H1 (cell line): ENCODE data around the gene RELL2. TPM values are rescaled to one million over a fixed set of nuclear protein-coding genes. Genes with fewer than 3 reads are reported as not detected.

Experiments
- CTCF ChIA-PET: fragments of 300-600 bp; sonication (Branson Sonifier 250); formaldehyde crosslinking; loops from one replicate; lab custom pipeline; 2021; ENCODE audit not compliant: partially characterized antibody; lab: Charles Lee
- POLR2A ChIA-PET: fragments of 300-600 bp; sonication (Branson Sonifier 250); formaldehyde crosslinking; loops from one replicate; lab custom pipeline; 2021; ENCODE audit warnings: inconsistent platforms; ENCODE audit not compliant: partially characterized antibody; lab: Charles Lee
- DNase-seq, 2 experiments: peaks; one replicate each; pipeline versions ENCODE4 v3.0.0 to v3.0.0-alpha.2; 2010 to 2022; ENCODE audit warnings: low spot score in 2 of 2, low read depth in 1 of 2, mixed read lengths in 1 of 2
- FAIRE-seq: peaks from 2 replicates; lab custom pipeline; 2011; peaks lifted over from hg19 to GRCh38; lab: Jason Lieb, UNC
- H2AFZ ChIP-seq: 2 replicates; pipeline ENCODE4 v1.8.1; 2012; ENCODE audit warnings: low read length, inconsistent platforms
- H2AK5ac ChIP-seq: 2 replicates; pipeline ENCODE4 v1.6.1; 2013; ENCODE audit warnings: low read depth, low read length
- H2BK120ac ChIP-seq: replicated peaks from 2 replicates; pipeline ENCODE3; 2013; ENCODE audit warnings: low read depth, low read length, inconsistent platforms
- H2BK12ac ChIP-seq: 2 replicates; pipeline ENCODE4 v1.6.1; 2013; ENCODE audit warnings: low read depth, low read length
- H2BK15ac ChIP-seq: 2 replicates; pipeline ENCODE4 v1.6.1; 2013; ENCODE audit warnings: low read length
- H2BK20ac ChIP-seq: 2 replicates; pipeline ENCODE4 v1.6.1; 2013; ENCODE audit warnings: low read length
- H2BK5ac ChIP-seq: 2 replicates; pipeline ENCODE4 v1.6.1; 2013; ENCODE audit warnings: low read depth, low read length
- H3K14ac ChIP-seq: 2 replicates; pipeline ENCODE4 v1.6.1; 2013; ENCODE audit warnings: inconsistent platforms; ENCODE audit not compliant: insufficient read length
- H3K18ac ChIP-seq: 2 replicates; pipeline ENCODE4 v1.6.1; 2013; ENCODE audit warnings: low read length; ENCODE audit errors: extremely low read depth
- H3K23ac ChIP-seq: 2 replicates; pipeline ENCODE4 v1.6.1; 2013; ENCODE audit warnings: inconsistent platforms; ENCODE audit not compliant: insufficient read length
- H3K23me2 ChIP-seq: 2 replicates; pipeline ENCODE4 v1.6.1; 2013; ENCODE audit warnings: low read depth, low read length
- H3K27ac ChIP-seq: 2 replicates; pipeline ENCODE4 v1.6.1; 2011; ENCODE audit warnings: low read depth, low read length, inconsistent platforms
- H3K27me3 ChIP-seq, 4 experiments: replicated peaks in 1 of 4; 1 replicate in 1 of 4; 2 replicates in 3 of 4; pipeline versions ENCODE4 v1.6.1 to v1.8.1; 2011 to 2013; ENCODE audit warnings: low read length in 3 of 4, mild to moderate bottlenecking in 3 of 4, inconsistent platforms in 2 of 4, mixed read lengths in 2 of 4, moderate library complexity in 1 of 4; ENCODE audit not compliant: control insufficient read depth in 3 of 4, insufficient read depth in 3 of 4; ENCODE audit errors: extremely low read depth in 1 of 4
- H3K36me3 ChIP-seq, 4 experiments: 2 replicates each; pipeline versions ENCODE4 v1.6.1 to v1.8.1; 2011 to 2013; ENCODE audit warnings: mild to moderate bottlenecking in 4 of 4, low read length in 3 of 4, moderate library complexity in 2 of 4, control low read depth in 1 of 4, inconsistent platforms in 1 of 4; ENCODE audit not compliant: insufficient read depth in 4 of 4, control insufficient read depth in 2 of 4
- H3K4ac ChIP-seq: replicated peaks from 2 replicates; pipeline ENCODE3; 2013; ENCODE audit warnings: low read length, low read depth, mixed read lengths, inconsistent platforms; ENCODE audit not compliant: insufficient read length
- H3K4me1 ChIP-seq, 4 experiments: replicated peaks in 1 of 4; 1 replicate in 1 of 4; 2 replicates in 3 of 4; pipeline versions ENCODE4 v1.6.1 to v1.8.1; 2011 to 2013; ENCODE audit warnings: low read length in 3 of 4, inconsistent platforms in 2 of 4, mixed read lengths in 1 of 4; ENCODE audit not compliant: insufficient read depth in 4 of 4, control insufficient read depth in 3 of 4
- H3K4me2 ChIP-seq, 2 experiments: 2 replicates each; pipeline versions ENCODE4 v1.6.1 to v1.8.1; 2011 to 2013; ENCODE audit warnings: low read depth in 2 of 2, low read length in 2 of 2, control low read depth in 1 of 2, inconsistent platforms in 1 of 2, mild to moderate bottlenecking in 1 of 2; ENCODE audit not compliant: insufficient read depth in 1 of 2
- H3K4me3 ChIP-seq, 4 experiments: fragments of 200-600, 300-600 bp in 1 of 4; sonication (generic), shearing (Covaris generic), sonication (Bioruptor Twin) in 1 of 4; 2 replicates each; pipeline versions ENCODE4 v1.5.1 to v1.8.1; 2011 to 2016; ENCODE audit warnings: low read length in 4 of 4, low read depth in 3 of 4, control low read depth in 2 of 4, inconsistent platforms in 2 of 4, mild to moderate bottlenecking in 2 of 4, mixed read lengths in 1 of 4, moderate library complexity in 1 of 4; ENCODE audit not compliant: insufficient read depth in 2 of 4; ENCODE audit errors: extremely low read depth in 1 of 4
- H3K56ac ChIP-seq: replicated peaks from 2 replicates; pipeline ENCODE3; 2013; ENCODE audit warnings: low read depth, mild to moderate bottlenecking, mixed read lengths, low read length, inconsistent platforms; ENCODE audit not compliant: insufficient read length
- H3K79me1 ChIP-seq: 2 replicates; pipeline ENCODE4 v1.6.1; 2013; ENCODE audit warnings: low read depth, low read length, control low read depth
- H3K79me2 ChIP-seq, 2 experiments: 2 replicates each; pipeline versions ENCODE4 v1.6.1 to v1.8.1; 2012 to 2013; ENCODE audit warnings: low read length in 2 of 2, mild to moderate bottlenecking in 2 of 2, inconsistent platforms in 1 of 2; ENCODE audit not compliant: insufficient read depth in 2 of 2, control insufficient read depth in 1 of 2
- H3K9ac ChIP-seq, 4 experiments: replicated peaks in 1 of 4; 1 replicate in 1 of 4; 2 replicates in 3 of 4; pipeline versions ENCODE4 v1.6.1 to v1.8.1; 2011 to 2013; ENCODE audit warnings: low read depth in 3 of 4, low read length in 3 of 4, control low read depth in 2 of 4, mild to moderate bottlenecking in 2 of 4, moderate library complexity in 2 of 4, inconsistent platforms in 1 of 4; ENCODE audit errors: extremely low read depth in 1 of 4
- H3K9me3 ChIP-seq, 2 experiments: 2 replicates each; pipeline versions ENCODE4 v1.6.1 to v1.8.1; 2012 to 2013; ENCODE audit warnings: mild to moderate bottlenecking in 2 of 2, moderate library complexity in 2 of 2, control low read depth in 1 of 2, inconsistent platforms in 1 of 2, low read depth in 1 of 2, low read length in 1 of 2, mixed read lengths in 1 of 2; ENCODE audit not compliant: insufficient read depth in 2 of 2
- H4K20me1 ChIP-seq, 2 experiments: replicated peaks in 1 of 2; 2 replicates each; pipeline versions ENCODE3 to v1.8.1; 2011 to 2013; ENCODE audit warnings: inconsistent platforms in 2 of 2, low read length in 2 of 2, mild to moderate bottlenecking in 1 of 2; ENCODE audit not compliant: insufficient read depth in 2 of 2, control insufficient read depth in 1 of 2
- H4K5ac ChIP-seq: 2 replicates; pipeline ENCODE4 v1.6.1; 2013; ENCODE audit warnings: low read length, low read depth, mixed read lengths, inconsistent platforms; ENCODE audit not compliant: insufficient read length
- H4K8ac ChIP-seq: 2 replicates; pipeline ENCODE4 v1.8.0; 2013; ENCODE audit warnings: mild to moderate bottlenecking, moderate library complexity, low read length, inconsistent platforms; ENCODE audit not compliant: insufficient read depth; ENCODE audit errors: extremely low read depth
- H4K91ac ChIP-seq: replicated peaks from 2 replicates; pipeline ENCODE3; 2013; ENCODE audit warnings: low read length, mixed read lengths, inconsistent platforms; ENCODE audit not compliant: insufficient read length
- ATF2 ChIP-seq: IDR thresholded peaks from 2 replicates; pipeline ENCODE4 v1.6.1; 2012; ENCODE audit warnings: low read length, inconsistent platforms
- BCL11A ChIP-seq, 2 experiments: IDR thresholded peaks; one replicate each; pipeline ENCODE4 v1.6.1; 2011; ENCODE audit warnings: low read depth in 2 of 2, low read length in 2 of 2, mild to moderate bottlenecking in 2 of 2
- CBX8 ChIP-seq: fragments of 300-800, 300-1000 bp; sonication (generic); IDR thresholded peaks from 2 replicates; pipeline ENCODE4 v1.7.1; 2016; ENCODE audit warnings: low read depth, low read length, borderline replicate concordance
- CHD1 ChIP-seq: IDR thresholded peaks from 2 replicates; pipeline ENCODE4 v1.6.1; 2012; ENCODE audit warnings: low read depth, low read length, improper control_type of control experiment
- EZH2 ChIP-seq: fragments of 200-600 bp; sonication (generic); IDR thresholded peaks from 2 replicates; pipeline ENCODE4 v1.7.1; 2012; ENCODE audit warnings: low read depth, mild to moderate bottlenecking, moderate library complexity, low read length, inconsistent platforms; ENCODE audit not compliant: severe bottlenecking
- MAX ChIP-seq: IDR thresholded peaks from 2 replicates; pipeline ENCODE4 v1.6.1; 2012; ENCODE audit warnings: inconsistent platforms
- POLR2AphosphoS5 ChIP-seq: IDR thresholded peaks from 2 replicates; pipeline ENCODE4 v1.6.1; 2011; ENCODE audit warnings: low read depth, low read length
- SIRT6 ChIP-seq: IDR thresholded peaks from one replicate; pipeline ENCODE4 v1.7.1; 2012; ENCODE audit warnings: low read length, inconsistent platforms
- SIX5 ChIP-seq: IDR thresholded peaks from 2 replicates; pipeline ENCODE4 v1.6.1; 2011; ENCODE audit warnings: mild to moderate bottlenecking, low read depth, low read length
- SP1 ChIP-seq: IDR thresholded peaks from 2 replicates; pipeline ENCODE4 v1.6.1; 2011; ENCODE audit warnings: low read depth, low read length
- USF2 ChIP-seq: IDR thresholded peaks from 2 replicates; pipeline ENCODE4 v1.6.1; 2011; ENCODE audit warnings: low read length, improper control_type of control experiment
- polyA plus RNA-seq, 7 experiments: library from polyadenylated mRNA; depleted of rRNA in 3 of 7; stranded (reverse) in 5 of 7; unstranded in 2 of 7; fragments of >200 nt in 5 of 7; fragments of 200-250 nt in 2 of 7; gene quantifications; 1 replicate in 5 of 7; 2 replicates in 1 of 7; 4 replicates in 1 of 7; pipeline versions ENCODE4 v1.2.1 to v1.2.3, GENCODE V29; 2011 to 2013; ENCODE audit warnings: missing spikeins in 2 of 7, mixed read lengths in 2 of 7
- total RNA-seq: library from RNA; stranded (reverse); fragmentation: NEBNext Ultra II Directional; extraction: Animal tissue kit (Norgen Biotek cat#: 25700); gene quantifications from 2 replicates; pipeline ENCODE4 v1.2.1, GENCODE V29; 2021

RELL2 gene
- total and polyA plus RNA-seq, 2 of the 8 experiments (the other 6 are each of a cell fraction or from before 2014, with no cell fraction given) = 18.6 to 23.7 TPM

- no peak overlapping the region for H2AFZ ChIP-seq
- H3K9ac ChIP-seq = no peak overlapping the region
- no peak overlapping the region for H3K18ac ChIP-seq
- H3K79me2 ChIP-seq = peaks cover 0 to 6% of the 10 kb centered on the region in 2 experiments; a peak in 1 of 4 replicates
- no peaks in the 10 kb centered on the region; the same call in 1 of the 2 replicates for H3K79me1 ChIP-seq
- ChIA-PET POLR2A (interaction anchor here (0.7 to 3.8 kb wide), 13 partner anchors 8 to 286 kb away, joined by 3 to 18 read pairs (median 4); partner anchors contain the start of genes HDAC3 and RELL2), CTCF (interaction anchor here (0.6 to 4.0 kb wide), 20 partner anchors 9 to 285 kb away, joined by 3 to 28 read pairs (median 4); partner anchors contain the start of genes PCDH1 and RNF14)
- no peak overlapping the region for H2AK5ac ChIP-seq
- no peaks in the 10 kb centered on the region for H3K27me3 ChIP-seq
- H3K9me3 ChIP-seq = no peaks in the 10 kb centered on the region
- H4K8ac ChIP-seq = no peak overlapping the region
- no peak overlapping the region for H3K14ac ChIP-seq
- no peak for FAIRE-seq
- H3K56ac ChIP-seq = no peak overlapping the region
- H4K20me1 ChIP-seq = no peaks in the 10 kb centered on the region
- H3K23me2 ChIP-seq = peaks cover 15% of the 10 kb centered on the region
- no peak overlapping the region for H4K5ac ChIP-seq
- H3K36me3 ChIP-seq = peaks cover 0 to 5% (median 2%) of the 10 kb centered on the region in 4 experiments; a peak in 5 of 8 replicates
- no peak overlapping the region for H2BK12ac ChIP-seq
- H4K91ac ChIP-seq = no peak overlapping the region
- H3K23ac ChIP-seq = no peak overlapping the region
- no peak overlapping the region for H3K27ac ChIP-seq
- no peak for DNase-seq
- no peak overlapping the region for H3K4ac ChIP-seq
- no peak overlapping the region for H2BK120ac ChIP-seq
- no peak overlapping the region for H3K4me3 ChIP-seq
- no peak overlapping the region for H2BK20ac ChIP-seq
- H3K4me2 ChIP-seq = peak overlapping the region in 1 of 2 experiments; percentile 88; a peak in 1 of 4 replicates
- H2BK5ac ChIP-seq = no peak overlapping the region
- H3K4me1 ChIP-seq = peaks cover 10 to 27% (median 20%) of the 10 kb centered on the region in 4 experiments
- H2BK15ac ChIP-seq = no peak overlapping the region
- no peak for TF ChIP-seq SIRT6
- no peak for TF ChIP-seq SIX5
- no peak for TF ChIP-seq USF2
- no peak for TF ChIP-seq EZH2
- no peak for TF ChIP-seq ATF2
- no peak for TF ChIP-seq SP1
- no peak for TF ChIP-seq BCL11A (IDR thresholded peaks at IDR 0.05; ENCODE audit: low read depth in 2 of 2, low read length in 2 of 2)
- no peak for TF ChIP-seq POLR2AphosphoS5
- TF ChIP-seq MAX = no peak
- TF ChIP-seq CHD1 = no peak
- no peak for TF ChIP-seq CBX8
These were observed 46.9 kb downstream of the RELL2 start for GRCh38 chr5:141683596-141684141.
